GM13976 (cell line): ENCODE results near the gene XYLB.

Experiments used
- DNase-seq: peaks from one replicate; pipeline ENCODE4 v3.0.0; 2012; ENCODE audit warnings: low spot score
- CTCF ChIP-seq: IDR thresholded peaks from 2 replicates; pipeline ENCODE4 v1.5.1; 2012; ENCODE audit warnings: borderline replicate concordance, mild to moderate bottlenecking; ENCODE audit not compliant: insufficient read depth; ENCODE audit errors: extremely low read depth, missing control alignments, control extremely low read depth
- in situ Hi-C: fragments of 300-500 bp; cut with MboI; formaldehyde crosslinking; loops from one replicate; pipeline ENCODE4 v1.12.0; 2022; ENCODE audit warnings: low sequenced_read_pairs, mixed read lengths, inconsistent platforms; ENCODE audit not compliant: unreplicated experiment

The XYLB gene

GRCh38 chr3:38454884-38455638 is 108.5 kb downstream of the XYLB start:
- DNase-seq = peak; percentile 63
- in situ Hi-C loops = no loop called here

GRCh38 chr3:38455639-38456430 is 109.2 kb downstream of the XYLB start:
- in situ Hi-C loops = no loop called here
- DNase-seq = peak; percentile 55
- no peak for TF ChIP-seq CTCF

More at GRCh38 chr3:38454884-38455638, 108.5 kb downstream of the XYLB start:
- no peak for TF ChIP-seq CTCF

GRCh38 chr3:38457111-38458003 is 110.8 kb downstream of the XYLB start:
- no peak for TF ChIP-seq CTCF
- no peak for DNase-seq
- in situ Hi-C loops = no loop called here

- in situ Hi-C loops = no loop called here
- TF ChIP-seq CTCF = no peak
- peak; percentile 19 for DNase-seq
These were observed 112.4 kb downstream of the XYLB start for GRCh38 chr3:38458796-38459498.

- no peak for TF ChIP-seq CTCF
- peak; percentile 18 for DNase-seq
These were observed 113.0 kb downstream of the XYLB start for GRCh38 chr3:38459499-38460048.

More at GRCh38 chr3:38459499-38460048, 113.0 kb downstream of the XYLB start:
- in situ Hi-C loops = no loop called here
